GM18505 (cell line): ENCODE measurements around the gene NEB.
"Not testable (repeated sequence)": the region's sequence is repeated elsewhere in the genome, so short reads cannot be mapped to it uniquely, and the experiment has no call there.

Experiments
- ATAC-seq: cut with Tn5 transposase; IDR thresholded peaks from one replicate; pipeline ENCODE4 v1.9.1; 2021; ENCODE audit not compliant: unreplicated experiment
- POLR2A ChIP-seq: IDR thresholded peaks from 4 replicates; pipeline ENCODE4 v1.6.1; 2011; ENCODE audit warnings: borderline replicate concordance; ENCODE audit not compliant: insufficient read depth, insufficient read length; ENCODE audit errors: extremely low read depth

Gene NEB

GRCh38 chr2:151614159-151614558 lies 120.1 kb downstream of the NEB start:
- no peak for ATAC-seq
- TF ChIP-seq POLR2A, result no peak

GRCh38 chr2:151611351-151611750 lies 122.9 kb downstream of the NEB start:
- ATAC-seq, result no peak
- TF ChIP-seq POLR2A, result no peak

GRCh38 chr2:151610310-151610709 lies 124.0 kb downstream of the NEB start:
- TF ChIP-seq POLR2A, result no peak
- ATAC-seq, result no peak

- no peak for ATAC-seq
- TF ChIP-seq POLR2A, result no peak
Observed at GRCh38 chr2:151609705-151610104, 124.6 kb downstream of the NEB start.

GRCh38 chr2:151607459-151608424 lies 126.5 kb downstream of the NEB start:
- ATAC-seq, result not testable (repeated sequence)

GRCh38 chr2:151603530-151603929 lies 130.7 kb downstream of the NEB start:
- not testable (repeated sequence) for ATAC-seq

GRCh38 chr2:151602402-151602801 lies 131.9 kb downstream of the NEB start:
- not testable (repeated sequence) for ATAC-seq

GRCh38 chr2:151601803-151602202 lies 132.5 kb downstream of the NEB start:
- not testable (repeated sequence) for ATAC-seq

GRCh38 chr2:151596903-151597608 lies 137.2 kb downstream of the NEB start:
- ATAC-seq, result not testable (repeated sequence)

GRCh38 chr2:151591908-151592255 lies 142.4 kb downstream of the NEB start:
- not testable (repeated sequence) for ATAC-seq

GRCh38 chr2:151591250-151591907 lies 142.9 kb downstream of the NEB start:
- ATAC-seq, result not testable (repeated sequence)

GRCh38 chr2:151581300-151581699 lies 153.0 kb downstream of the NEB start:
- ATAC-seq, result not testable (repeated sequence)

- not testable (repeated sequence) for ATAC-seq
Observed at GRCh38 chr2:151580697-151581096, 153.6 kb downstream of the NEB start.

- TF ChIP-seq POLR2A, result no peak
Observed at GRCh38 chr2:151577116-151577515, 157.2 kb downstream of the NEB start.

GRCh38 chr2:151576080-151576479 lies 158.2 kb downstream of the NEB start:
- TF ChIP-seq POLR2A, result no peak
- no peak for ATAC-seq

More at GRCh38 chr2:151577116-151577515, 157.2 kb downstream of the NEB start:
- no peak for ATAC-seq
